HCT116 (cell line): Measurements from ENCODE around the gene SLC2A9. TPM values are rescaled to one million over a fixed set of nuclear protein-coding genes. Genes with fewer than 3 reads are reported as not detected.

Experiments
- ATAC-seq: fragments of 200-7000 bp; cut with Tn5 transposase; 2 replicates; pipeline ENCODE4 v1.9.1; 2020; ENCODE audit warnings: mild to moderate bottlenecking, moderate library complexity
- BruUV-seq: library from RNA; stranded (reverse); fragments of 400-500 nt; replicated peaks from 2 replicates; lab custom pipeline; 2021; lab: Mats Ljungman, UMichigan
- CTCF ChIA-PET: fragments of 300-600 bp; sonication (Branson Sonifier 250); formaldehyde crosslinking; loops from one replicate; lab custom pipeline; 2021; ENCODE audit warnings: antibody characterized with exemption; lab: Charles Lee
- POLR2A ChIA-PET: fragments of 300-600, 350-600 bp; sonication (Branson Sonifier 250); formaldehyde crosslinking; loops from one replicate; lab custom pipeline; 2021; ENCODE audit warnings: antibody characterized with exemption; lab: Charles Lee
- RAD21 ChIA-PET, 2 experiments: fragments of 300-600 bp; sonication (Branson Sonifier 250); formaldehyde crosslinking; loops; one replicate each; lab custom pipeline; 2023; ENCODE audit warnings: low total read pairs in 2 of 2; ENCODE audit not compliant: uncharacterized antibody in 2 of 2, unreplicated experiment in 2 of 2, low non-redundant PET in 1 of 2; lab: Charles Lee
- DNase-seq: peaks from one replicate; pipeline ENCODE4 v3.0.0-alpha.2; 2010; ENCODE audit warnings: low read depth, low spot score
- H2AFZ ChIP-seq: fragments of 200-600 bp; shearing (Covaris generic), sonication (generic); 2 replicates; pipeline ENCODE4 v1.6.1; 2017; ENCODE audit warnings: low read depth, mixed run types, mixed read lengths, antibody characterized with exemption, low read length; ENCODE audit not compliant: poor library complexity, severe bottlenecking
- H3K27ac ChIP-seq: 2 replicates; pipeline ENCODE4 v1.5.1; 2012; ENCODE audit warnings: low read depth, low read length
- H3K27me3 ChIP-seq: fragments of 200-600 bp; sonication (generic); 2 replicates; pipeline ENCODE4 v1.6.1; 2016; ENCODE audit warnings: mixed run types, low read length, mixed read lengths; ENCODE audit not compliant: insufficient read depth
- H3K36me3 ChIP-seq, 2 experiments: fragments of 200-500 bp in 1 of 2; fragments of 200-600 bp in 1 of 2; sonication (Bioruptor generic) in 1 of 2; sonication (generic) in 1 of 2; 2 replicates each; pipeline versions ENCODE4 v1.5.1 to v1.6.1; 2014 to 2016; ENCODE audit warnings: low read length in 2 of 2, inconsistent platforms in 1 of 2, mixed read lengths in 1 of 2, mixed run types in 1 of 2; ENCODE audit not compliant: insufficient read depth in 2 of 2, control insufficient read depth in 1 of 2
- H3K4me1 ChIP-seq, 2 experiments: fragments of 200-600 bp in 1 of 2; sonication (generic) in 1 of 2; 2 replicates each; pipeline versions ENCODE4 v1.5.1 to v1.6.1; 2012 to 2017; ENCODE audit warnings: low read length in 2 of 2, inconsistent platforms in 1 of 2, mild to moderate bottlenecking in 1 of 2, mixed read lengths in 1 of 2, mixed run types in 1 of 2, moderate library complexity in 1 of 2; ENCODE audit not compliant: insufficient read depth in 2 of 2, control insufficient read depth in 1 of 2
- H3K4me2 ChIP-seq: fragments of 200-600 bp; sonication (generic); 2 replicates; pipeline ENCODE4 v1.6.1; 2017; ENCODE audit warnings: mixed run types, low read length, mixed read lengths
- H3K4me3 ChIP-seq, 2 experiments: fragments of 200-600 bp in 1 of 2; sonication (generic) in 1 of 2; replicated peaks in 1 of 2; 2 replicates each; pipeline ENCODE4 v1.5.1; 2011 to 2016; ENCODE audit warnings: low read length in 2 of 2, control low read depth in 1 of 2, low read depth in 1 of 2, mild to moderate bottlenecking in 1 of 2, mixed read lengths in 1 of 2, mixed run types in 1 of 2
- H3K79me2 ChIP-seq: fragments of 200-600 bp; sonication (generic); 2 replicates; pipeline ENCODE4 v1.6.1; 2017; ENCODE audit warnings: mild to moderate bottlenecking, mixed run types, low read length, moderate library complexity, mixed read lengths; ENCODE audit not compliant: insufficient read depth
- H3K9ac ChIP-seq: fragments of 200-600 bp; sonication (generic); 2 replicates; pipeline ENCODE4 v1.6.1; 2016; ENCODE audit warnings: low read length, mixed read lengths
- H3K9me2 ChIP-seq: fragments of 200-600 bp; sonication (generic), shearing (Covaris generic); 2 replicates; pipeline ENCODE4 v1.6.1; 2017; ENCODE audit warnings: mixed run types, mild to moderate bottlenecking, moderate library complexity; ENCODE audit not compliant: insufficient read depth
- H3K9me3 ChIP-seq, 2 experiments: fragments of 200-500 bp in 1 of 2; fragments of 200-600 bp in 1 of 2; sonication (Bioruptor generic) in 1 of 2; sonication (generic) in 1 of 2; 2 replicates each; pipeline ENCODE4 v1.6.1; 2014 to 2017; ENCODE audit warnings: low read length in 2 of 2, mixed read lengths in 2 of 2, inconsistent platforms in 1 of 2, low read depth in 1 of 2, mild to moderate bottlenecking in 1 of 2, mixed run types in 1 of 2, moderate library complexity in 1 of 2; ENCODE audit not compliant: control insufficient read depth in 1 of 2, insufficient read depth in 1 of 2
- H4K20me1 ChIP-seq: fragments of 200-600 bp; sonication (generic), shearing (Covaris generic); 2 replicates; pipeline ENCODE4 v1.6.1; 2017; ENCODE audit warnings: mixed run types, mild to moderate bottlenecking, moderate library complexity; ENCODE audit not compliant: insufficient read depth
- CEBPB ChIP-seq: IDR thresholded peaks from 2 replicates; pipeline ENCODE4 v1.6.1; 2012; ENCODE audit warnings: low read depth
- EGR1 ChIP-seq: IDR thresholded peaks from 2 replicates; pipeline ENCODE4 v1.6.1; 2012; ENCODE audit warnings: low read depth
- ELF1 ChIP-seq: IDR thresholded peaks from 2 replicates; pipeline ENCODE4 v1.6.1; 2012; ENCODE audit warnings: low read depth, borderline replicate concordance
- EZH2 ChIP-seq: fragments of 200-600 bp; sonication (generic); IDR thresholded peaks from 2 replicates; pipeline ENCODE4 v1.6.1; 2017; ENCODE audit warnings: antibody characterized with exemption, mixed run types
- EZH2phosphoT487 ChIP-seq: fragments of 200-600 bp; IDR thresholded peaks from 2 replicates; pipeline ENCODE4 v1.6.1; 2018; ENCODE audit warnings: antibody characterized with exemption, borderline replicate concordance
- JUND ChIP-seq: IDR thresholded peaks from 2 replicates; pipeline ENCODE4 v1.6.1; 2012
- POLR2A ChIP-seq: IDR thresholded peaks from 2 replicates; pipeline ENCODE4 v1.7.0; 2011; ENCODE audit warnings: borderline replicate concordance; ENCODE audit not compliant: insufficient read depth, insufficient read length; ENCODE audit errors: extremely low read depth
- ZFX ChIP-seq: fragments of 450-650 bp; IDR thresholded peaks from 2 replicates; pipeline ENCODE4 v1.6.1; 2017
- intact Hi-C: fragments of 100-400 bp; cut with micrococcal nuclease; formaldehyde crosslinking; loops from 2 replicates; pipeline ENCODE4 v1.10.0; 2022
- total RNA-seq: library from RNA; stranded (reverse); gene quantifications from one replicate; pipeline ENCODE4 v1.2.1, GENCODE V29; 2021; ENCODE audit not compliant: unreplicated experiment
- TF ChIP-seq, protein P1 (sequence below): IDR thresholded peaks from 2 replicates; pipeline ENCODE4 v1.6.1; 2012; ENCODE audit warnings: low read depth
- TF ChIP-seq, protein P2 (sequence below), 3 experiments: fragments of 200-600 bp in 1 of 3; sonication (generic) in 1 of 3; IDR thresholded peaks in 2 of 3; conservative IDR thresholded peaks in 1 of 3; 2 replicates each; pipeline ENCODE4 v1.5.1; 2012 to 2017; ENCODE audit warnings: low read depth in 2 of 3, low read length in 2 of 3, antibody characterized with exemption in 1 of 3, borderline replicate concordance in 1 of 3, control low read depth in 1 of 3, mild to moderate bottlenecking in 1 of 3, mixed read lengths in 1 of 3, mixed run types in 1 of 3, moderate library complexity in 1 of 3; ENCODE audit not compliant: insufficient read depth in 1 of 3

The SLC2A9 gene
- total RNA-seq, 1 experiment from 2014 or later: 2.2 TPM

- TF ChIP-seq JUND (no peak), ELF1 (no peak), EZH2phosphoT487 (no peak), EZH2 (no peak), EGR1 (no peak), CEBPB (no peak), POLR2A (no peak), ZFX (no peak)
- TF ChIP-seq, protein P1, sequence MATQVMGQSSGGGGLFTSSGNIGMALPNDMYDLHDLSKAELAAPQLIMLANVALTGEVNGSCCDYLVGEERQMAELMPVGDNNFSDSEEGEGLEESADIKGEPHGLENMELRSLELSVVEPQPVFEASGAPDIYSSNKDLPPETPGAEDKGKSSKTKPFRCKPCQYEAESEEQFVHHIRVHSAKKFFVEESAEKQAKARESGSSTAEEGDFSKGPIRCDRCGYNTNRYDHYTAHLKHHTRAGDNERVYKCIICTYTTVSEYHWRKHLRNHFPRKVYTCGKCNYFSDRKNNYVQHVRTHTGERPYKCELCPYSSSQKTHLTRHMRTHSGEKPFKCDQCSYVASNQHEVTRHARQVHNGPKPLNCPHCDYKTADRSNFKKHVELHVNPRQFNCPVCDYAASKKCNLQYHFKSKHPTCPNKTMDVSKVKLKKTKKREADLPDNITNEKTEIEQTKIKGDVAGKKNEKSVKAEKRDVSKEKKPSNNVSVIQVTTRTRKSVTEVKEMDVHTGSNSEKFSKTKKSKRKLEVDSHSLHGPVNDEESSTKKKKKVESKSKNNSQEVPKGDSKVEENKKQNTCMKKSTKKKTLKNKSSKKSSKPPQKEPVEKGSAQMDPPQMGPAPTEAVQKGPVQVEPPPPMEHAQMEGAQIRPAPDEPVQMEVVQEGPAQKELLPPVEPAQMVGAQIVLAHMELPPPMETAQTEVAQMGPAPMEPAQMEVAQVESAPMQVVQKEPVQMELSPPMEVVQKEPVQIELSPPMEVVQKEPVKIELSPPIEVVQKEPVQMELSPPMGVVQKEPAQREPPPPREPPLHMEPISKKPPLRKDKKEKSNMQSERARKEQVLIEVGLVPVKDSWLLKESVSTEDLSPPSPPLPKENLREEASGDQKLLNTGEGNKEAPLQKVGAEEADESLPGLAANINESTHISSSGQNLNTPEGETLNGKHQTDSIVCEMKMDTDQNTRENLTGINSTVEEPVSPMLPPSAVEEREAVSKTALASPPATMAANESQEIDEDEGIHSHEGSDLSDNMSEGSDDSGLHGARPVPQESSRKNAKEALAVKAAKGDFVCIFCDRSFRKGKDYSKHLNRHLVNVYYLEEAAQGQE: no peak
- TF ChIP-seq, protein P2, sequence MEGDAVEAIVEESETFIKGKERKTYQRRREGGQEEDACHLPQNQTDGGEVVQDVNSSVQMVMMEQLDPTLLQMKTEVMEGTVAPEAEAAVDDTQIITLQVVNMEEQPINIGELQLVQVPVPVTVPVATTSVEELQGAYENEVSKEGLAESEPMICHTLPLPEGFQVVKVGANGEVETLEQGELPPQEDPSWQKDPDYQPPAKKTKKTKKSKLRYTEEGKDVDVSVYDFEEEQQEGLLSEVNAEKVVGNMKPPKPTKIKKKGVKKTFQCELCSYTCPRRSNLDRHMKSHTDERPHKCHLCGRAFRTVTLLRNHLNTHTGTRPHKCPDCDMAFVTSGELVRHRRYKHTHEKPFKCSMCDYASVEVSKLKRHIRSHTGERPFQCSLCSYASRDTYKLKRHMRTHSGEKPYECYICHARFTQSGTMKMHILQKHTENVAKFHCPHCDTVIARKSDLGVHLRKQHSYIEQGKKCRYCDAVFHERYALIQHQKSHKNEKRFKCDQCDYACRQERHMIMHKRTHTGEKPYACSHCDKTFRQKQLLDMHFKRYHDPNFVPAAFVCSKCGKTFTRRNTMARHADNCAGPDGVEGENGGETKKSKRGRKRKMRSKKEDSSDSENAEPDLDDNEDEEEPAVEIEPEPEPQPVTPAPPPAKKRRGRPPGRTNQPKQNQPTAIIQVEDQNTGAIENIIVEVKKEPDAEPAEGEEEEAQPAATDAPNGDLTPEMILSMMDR (IDR thresholded peaks at IDR 0.05 in 2 of 3, conservative IDR thresholded peaks at IDR 0.05 in 1 of 3; ENCODE audit: borderline replicate concordance in 1 of 3, insufficient read depth in 1 of 3, low read depth in 2 of 3, low read length in 2 of 3): no peak
- H3K9me3 ChIP-seq: no peaks in the 10 kb centered on the region
- H3K9ac ChIP-seq: no peak overlapping the region
- no peaks in the 10 kb centered on the region for H3K9me2 ChIP-seq
- H2AFZ ChIP-seq: no peak overlapping the region
- ChIA-PET RAD21 (no interaction called here), POLR2A (no interaction called here), CTCF (no interaction called here)
- no peaks in the 10 kb centered on the region for H3K27me3 ChIP-seq
- no peaks in the 10 kb centered on the region for H3K79me2 ChIP-seq
- H3K4me2 ChIP-seq: no peak overlapping the region
- ATAC-seq: no peak
- H3K4me1 ChIP-seq: no peaks in the 10 kb centered on the region
- no peaks in the 10 kb centered on the region for H3K36me3 ChIP-seq
- no peaks in the 10 kb centered on the region for H4K20me1 ChIP-seq
- no peak overlapping the region for H3K27ac ChIP-seq
- BruUV-seq: no TSS peak
- no peak for DNase-seq
- no peak overlapping the region for H3K4me3 ChIP-seq
- intact Hi-C loops: no loop called here
Observed at GRCh38 chr4:9937078-9937477, 84.2 kb downstream of the SLC2A9 start.
